Dedifferentiated amniotic fluid mesenchymal stem cell (primary cell): ENCODE measurements around the gene CYTL1.
"Not testable (repeated sequence)": the region's sequence is repeated elsewhere in the genome, so short reads cannot be mapped to it uniquely, and the experiment has no call there.

Experiments
- DNase-seq: peaks from one replicate; pipeline ENCODE4 v3.0.0-alpha.2; 2016; ENCODE audit errors: extremely low spot score

The CYTL1 gene, protein sequence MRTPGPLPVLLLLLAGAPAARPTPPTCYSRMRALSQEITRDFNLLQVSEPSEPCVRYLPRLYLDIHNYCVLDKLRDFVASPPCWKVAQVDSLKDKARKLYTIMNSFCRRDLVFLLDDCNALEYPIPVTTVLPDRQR

DNA sequence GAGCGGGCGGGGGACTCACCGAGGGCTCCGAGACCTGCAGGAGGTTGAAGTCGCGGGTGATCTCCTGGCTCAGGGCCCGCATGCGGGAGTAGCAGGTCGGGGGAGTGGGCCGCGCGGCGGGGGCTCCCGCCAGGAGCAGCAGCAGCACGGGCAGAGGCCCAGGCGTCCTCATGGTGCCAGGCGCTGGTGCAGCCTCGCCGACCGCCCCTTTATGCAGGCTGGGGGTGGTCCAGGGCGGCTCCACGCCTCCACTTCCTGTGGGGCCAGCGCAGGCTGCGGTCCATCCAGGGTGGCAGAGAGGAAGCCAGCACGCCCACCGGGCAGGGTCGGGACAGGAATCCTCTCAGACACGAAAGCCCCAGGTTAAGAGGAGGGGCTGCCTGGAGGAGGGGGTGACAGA, at the start of gene CYTL1:
TSS of gene CYTL1 (minus strand) at position 185 of the 400 bp plus-strand sequence. CDS start at position 172, 13 bp downstream.
- DNase-seq: no peak

DNA sequence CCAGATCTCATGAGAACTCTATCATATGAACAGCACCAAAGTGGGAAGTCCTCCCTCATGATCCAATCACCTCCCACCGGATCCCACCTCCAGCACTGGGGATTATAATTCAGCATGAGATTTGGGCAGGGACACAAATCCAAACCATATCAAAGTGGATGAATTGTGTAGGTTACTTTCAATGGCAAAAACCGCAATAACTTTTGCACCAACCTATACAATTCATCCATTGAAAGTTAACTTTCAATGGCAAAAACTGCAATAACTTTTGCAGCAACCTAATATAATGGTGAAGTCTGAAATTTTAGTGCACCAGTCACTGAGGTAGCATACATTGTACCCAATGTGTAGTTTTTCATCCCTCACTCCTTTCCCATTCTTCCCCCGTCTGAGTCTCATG, 48.6 kb upstream of the CYTL1 start:
- DNase-seq: no peak

DNA sequence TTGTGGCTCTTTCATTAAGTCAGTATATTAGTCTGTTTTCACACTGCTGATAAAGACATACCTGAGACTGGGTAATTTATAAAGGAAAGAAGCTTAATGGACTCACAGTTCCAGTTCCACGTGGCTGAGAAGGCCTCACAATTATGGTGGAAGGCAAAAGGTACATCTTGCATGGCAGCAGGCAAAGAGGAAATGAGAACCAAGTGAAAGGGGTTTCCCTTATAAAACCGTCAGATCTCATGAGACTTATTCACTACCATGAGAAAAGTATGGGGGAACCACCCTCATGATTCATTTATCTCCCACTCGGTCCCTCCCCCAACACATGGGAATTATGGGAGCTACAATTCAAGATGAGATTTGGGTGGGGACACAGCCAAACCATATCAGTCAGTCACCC, 47.7 kb upstream of the CYTL1 start:
- not testable (repeated sequence) for DNase-seq

DNA sequence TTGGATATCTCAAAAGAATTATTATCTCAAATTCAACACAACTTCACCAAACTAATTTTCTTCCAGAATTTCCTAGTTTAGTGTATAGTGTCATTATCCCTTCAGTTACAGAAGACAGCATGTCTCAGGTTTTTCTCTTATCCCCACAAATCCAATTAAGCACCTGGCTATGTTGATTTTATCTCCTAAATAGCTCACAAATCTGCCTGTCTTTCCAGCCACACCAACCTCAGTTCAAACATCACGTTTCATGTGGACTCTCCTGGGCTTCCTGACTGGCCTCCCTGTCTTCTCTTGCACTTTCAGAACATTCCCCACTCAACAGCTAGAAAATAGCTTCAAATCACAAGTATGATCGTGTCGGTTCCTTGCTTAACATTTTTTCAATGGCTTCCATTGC, 46.8 kb upstream of the CYTL1 start:
- DNase-seq: no peak

DNA sequence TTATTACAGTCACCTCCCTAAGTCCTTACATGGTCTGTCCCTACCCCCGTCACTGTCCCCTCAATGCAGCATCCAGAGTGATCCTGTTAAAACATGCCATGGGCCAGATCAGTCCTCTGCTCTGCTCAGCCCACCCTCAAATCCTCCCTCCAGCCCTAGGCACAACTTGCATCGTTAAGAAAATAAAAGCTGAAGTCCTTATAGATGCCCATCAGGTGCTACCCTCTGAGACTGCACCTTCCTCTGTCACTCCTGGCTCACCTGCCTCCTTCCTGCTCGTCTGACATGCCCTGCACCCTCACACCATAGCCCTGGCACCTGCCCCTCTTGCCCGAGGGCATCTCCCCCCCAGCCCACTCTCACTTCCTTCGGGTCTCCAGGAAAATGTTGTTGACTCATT, 36.2 kb upstream of the CYTL1 start:
- DNase-seq: no peak

DNA sequence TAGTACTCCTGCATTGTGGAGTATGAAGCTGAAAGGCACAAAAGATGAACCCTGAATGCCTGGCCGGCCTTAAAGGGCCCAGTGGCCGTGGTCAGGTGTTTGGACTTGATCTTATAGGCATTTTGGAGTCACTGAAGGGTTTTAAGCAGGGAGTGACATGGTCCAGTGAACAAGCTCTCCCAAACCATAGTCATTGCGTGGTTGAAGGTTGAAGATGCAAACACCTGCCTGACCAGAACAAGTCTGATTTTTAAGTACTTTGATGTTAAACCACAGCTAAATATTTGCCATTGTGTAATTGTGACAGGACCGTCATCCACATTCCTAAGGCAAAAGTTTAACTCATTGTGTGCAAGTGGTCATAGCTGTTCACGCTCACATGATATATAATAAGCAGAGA, 35.3 kb upstream of the CYTL1 start:
- no peak for DNase-seq

DNA sequence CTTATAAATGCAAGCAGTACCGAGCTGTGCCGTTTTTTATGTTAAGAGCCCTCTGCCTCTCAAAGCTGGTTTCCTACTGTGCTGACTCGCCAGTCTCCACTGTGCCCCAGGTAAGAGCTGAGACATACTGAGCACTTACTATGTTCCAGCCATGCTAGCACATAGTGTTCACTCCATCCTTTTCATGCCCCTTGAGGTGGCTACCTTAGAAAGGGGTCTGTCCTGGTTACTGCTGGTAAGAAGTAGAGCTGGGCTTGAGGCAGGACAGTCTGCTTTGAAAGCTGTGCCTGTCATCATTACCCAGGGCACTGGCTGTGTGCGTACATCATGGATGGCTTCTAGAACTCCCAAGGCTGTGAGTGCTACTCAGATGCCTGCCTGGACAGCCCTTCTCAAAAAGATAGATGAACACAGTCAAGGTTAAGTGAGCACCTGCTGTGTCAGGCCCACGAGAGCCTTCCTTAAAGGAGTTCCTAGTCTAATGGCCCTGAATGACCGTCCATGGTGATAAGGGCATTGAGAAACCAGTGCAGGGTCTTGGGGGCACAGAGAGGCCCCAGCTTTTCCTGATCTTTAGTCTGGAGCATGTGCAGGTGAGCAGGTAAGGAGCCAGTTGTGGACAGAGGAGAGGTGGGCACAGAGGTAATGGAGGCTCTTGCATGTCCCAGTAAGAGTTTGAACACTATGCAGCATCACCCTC, 33.6 kb upstream of the CYTL1 start:
- DNase-seq: no peak

DNA sequence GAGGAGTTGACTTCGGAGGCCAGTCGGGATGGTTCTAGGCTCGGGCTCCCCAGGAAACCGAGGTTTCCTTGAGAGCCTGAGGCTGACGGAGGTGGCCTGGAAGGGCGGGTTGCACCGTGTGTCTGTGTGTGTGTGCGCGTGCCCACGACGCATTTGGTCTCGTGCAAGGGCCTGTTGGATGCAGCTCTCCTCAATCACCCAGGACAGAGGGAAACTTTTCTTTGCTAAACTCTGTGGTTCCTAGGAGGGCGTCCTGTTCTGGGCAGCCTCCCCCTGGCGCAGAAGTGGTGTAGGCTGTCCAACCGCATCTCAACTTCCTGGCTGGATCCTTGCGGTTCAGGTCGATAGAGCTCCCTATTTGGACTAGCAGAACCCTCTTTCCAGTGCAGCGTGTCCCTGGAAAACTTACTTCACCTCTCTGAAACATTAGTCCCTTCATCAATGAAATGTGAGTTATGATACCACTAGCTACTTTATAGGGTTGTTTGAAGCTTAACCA, 33.0 kb upstream of the CYTL1 start:
- DNase-seq: no peak

DNA sequence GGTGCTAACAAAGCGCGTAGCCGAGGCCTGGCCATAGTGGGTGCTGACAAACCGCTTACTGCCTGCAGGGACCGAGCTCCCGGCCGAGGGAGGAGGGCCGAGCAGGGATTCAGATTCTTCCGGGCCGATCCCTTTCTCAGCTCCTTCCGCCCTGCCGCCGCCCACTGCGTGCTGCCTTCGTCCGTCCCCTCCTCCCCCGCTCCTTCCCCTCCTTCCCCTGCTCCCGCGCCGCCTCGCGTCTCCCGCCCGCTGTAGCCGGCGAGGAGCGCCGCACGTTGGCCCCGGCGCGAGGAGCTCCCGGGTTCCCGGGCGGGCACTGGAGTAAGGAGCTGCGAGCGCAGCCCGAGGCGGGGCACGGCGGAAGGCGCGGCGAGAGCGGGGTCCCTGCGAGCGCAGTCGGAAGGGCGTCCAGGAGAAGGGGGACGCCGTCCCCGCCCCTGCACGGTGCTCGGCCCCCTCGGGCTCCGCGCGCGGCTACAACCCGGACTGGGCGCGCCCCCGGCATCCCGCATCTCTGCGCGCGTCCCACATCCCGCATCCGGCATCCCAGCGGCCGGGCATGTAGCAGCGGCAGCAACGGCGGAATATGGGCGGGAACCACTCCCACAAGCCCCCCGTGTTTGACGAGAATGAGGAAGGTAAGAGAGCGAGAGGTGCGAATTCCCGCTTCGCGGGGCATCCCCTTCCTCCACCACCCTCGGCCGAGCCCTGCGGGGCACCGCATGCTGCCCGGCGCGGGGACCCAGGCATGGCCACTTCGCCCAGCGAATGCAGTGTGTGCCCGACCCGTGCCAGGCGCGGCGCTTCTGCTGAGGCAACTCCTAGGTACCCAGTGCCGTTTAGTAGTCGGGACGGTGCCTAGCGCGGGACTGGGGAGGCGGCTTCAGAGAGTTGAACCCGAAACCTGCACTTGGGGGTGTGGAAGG, 32.3 kb upstream of the CYTL1 start, which contains the start of gene STK32B:
TSS of gene STK32B (plus strand) at position 203 of the 926 bp plus-strand sequence.
- DNase-seq: peak; percentile 77

DNA sequence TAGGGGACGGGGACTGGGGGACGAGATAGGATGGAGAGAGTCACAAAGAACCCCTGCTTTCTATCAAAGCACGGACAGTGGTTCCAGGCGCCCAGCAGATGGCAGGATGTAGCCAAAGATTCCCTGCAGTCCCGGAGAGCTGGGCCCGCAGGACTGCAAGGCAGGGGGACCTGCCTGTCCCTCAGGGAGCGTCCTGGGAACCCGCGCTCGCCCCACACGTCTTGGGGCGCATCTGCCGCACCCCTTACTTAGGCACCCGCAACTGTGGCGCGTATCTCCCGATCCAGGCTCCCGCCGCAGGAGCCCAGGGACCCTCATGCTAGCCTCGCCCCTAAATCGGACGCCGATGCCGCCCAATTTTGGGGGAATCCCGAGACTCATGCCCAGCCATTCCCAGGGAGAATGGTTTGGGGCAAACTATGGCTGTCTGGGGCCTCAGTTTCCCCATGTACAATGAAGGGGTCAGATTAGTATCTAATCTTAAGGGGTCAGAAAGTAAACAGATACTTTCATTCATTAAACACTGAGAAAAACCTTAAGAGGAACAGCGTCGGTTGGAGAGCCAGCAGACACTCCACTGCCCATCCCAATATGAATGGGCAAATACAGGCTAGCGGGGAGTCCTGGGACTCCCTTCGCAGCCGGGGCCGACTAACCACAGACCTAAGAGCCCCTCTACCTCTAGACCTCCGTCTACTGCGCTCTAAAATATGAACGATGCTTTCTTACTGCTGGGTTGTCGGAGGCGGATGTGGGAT, 31.4 kb upstream of the CYTL1 start:
- DNase-seq: peak; percentile 81

DNA sequence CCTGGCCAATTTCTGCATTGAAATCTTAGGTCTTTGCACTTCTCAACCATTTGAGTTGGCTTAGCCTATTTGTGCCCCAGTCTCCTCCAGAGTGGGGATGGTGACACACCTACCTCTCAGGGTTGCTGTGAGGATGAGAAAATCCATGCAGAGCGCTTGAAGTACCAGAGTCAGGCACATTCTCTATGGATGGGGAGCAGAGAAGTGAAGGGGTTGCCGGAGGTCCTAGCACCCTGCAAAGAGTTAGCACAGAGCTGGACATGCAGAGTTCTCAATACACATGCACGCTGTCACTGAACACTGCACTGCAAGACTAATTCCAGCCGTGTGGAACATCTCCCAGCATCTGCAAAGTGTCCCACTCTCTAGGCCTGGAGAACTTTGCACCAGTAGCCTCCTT, 29.5 kb upstream of the CYTL1 start:
- no peak for DNase-seq

DNA sequence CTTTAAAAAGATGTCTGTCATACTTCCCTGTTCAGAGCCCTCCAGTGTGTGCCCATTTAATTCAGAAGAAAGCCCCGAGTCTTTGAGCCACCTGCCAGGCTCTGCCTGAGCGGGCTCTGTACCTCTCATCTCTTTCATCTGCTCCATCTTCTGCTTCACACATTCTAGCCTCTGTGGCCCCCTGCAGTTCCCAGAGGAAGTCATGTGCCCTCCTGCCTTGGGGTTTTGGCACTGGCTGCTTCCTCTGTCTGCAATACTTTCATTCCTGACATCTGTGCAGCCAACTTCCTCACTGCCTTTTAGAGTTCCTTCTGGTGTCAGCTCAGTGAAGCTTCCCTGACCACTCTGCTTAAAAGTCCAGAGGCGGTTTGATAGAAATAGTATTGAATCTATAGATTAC, 25.8 kb upstream of the CYTL1 start:
- no peak for DNase-seq

DNA sequence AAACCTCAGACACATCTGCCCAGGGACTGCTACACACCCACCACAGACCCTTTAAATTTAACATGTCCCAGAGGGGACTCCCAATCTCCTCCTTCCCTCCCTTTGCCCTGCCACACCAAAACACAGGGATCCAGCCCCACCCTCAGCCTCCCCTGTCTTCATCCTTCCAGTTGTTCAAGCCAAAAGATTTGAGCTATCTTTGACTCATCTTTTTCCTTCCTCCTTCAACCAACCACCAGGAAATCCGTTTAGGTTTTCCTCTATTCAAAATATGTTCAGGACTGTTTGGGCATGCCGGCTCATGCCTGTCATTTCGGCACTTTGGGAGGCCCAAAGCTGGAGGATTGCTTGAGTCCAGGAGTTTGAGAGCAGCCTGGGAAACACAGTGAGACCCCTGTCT, 25.1 kb upstream of the CYTL1 start:
- no peak for DNase-seq

DNA sequence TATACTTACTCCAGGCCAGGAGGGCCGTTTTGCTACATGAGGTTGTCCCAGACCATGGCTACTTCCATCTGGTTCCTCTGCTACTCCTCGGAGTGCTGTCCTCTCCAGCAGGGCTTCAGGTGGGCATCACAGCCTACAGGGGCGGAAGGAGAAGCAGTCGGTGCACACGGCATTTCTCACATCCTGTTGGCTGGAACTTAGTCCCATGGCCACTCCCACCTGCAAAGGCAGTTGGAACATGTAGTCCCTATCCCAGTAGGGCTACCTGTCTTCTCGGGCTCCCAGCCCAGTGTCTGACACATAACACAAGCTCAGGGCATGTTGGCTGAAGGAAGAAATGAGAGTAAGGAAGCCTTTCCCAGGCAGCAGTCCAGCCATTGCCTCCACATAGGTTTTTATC, 24.3 kb upstream of the CYTL1 start:
- DNase-seq: no peak

DNA sequence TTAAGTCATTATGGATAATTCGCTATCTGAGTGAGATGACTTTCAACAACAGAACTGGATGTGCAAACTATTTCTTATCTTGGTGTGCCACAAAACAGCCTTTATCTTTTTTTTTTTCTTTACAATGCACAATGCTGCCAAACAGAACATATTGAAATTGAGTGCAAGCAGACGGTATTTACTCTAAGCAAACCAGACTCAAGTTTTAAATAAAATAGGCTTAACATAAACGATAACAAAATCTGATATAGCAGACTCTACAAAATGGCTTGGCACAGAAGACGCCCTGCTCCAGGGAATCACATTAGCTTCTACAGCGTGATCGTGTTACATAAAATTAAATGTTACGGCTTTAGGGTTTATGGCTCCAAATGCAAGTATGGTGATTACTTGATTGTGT, 22.4 kb upstream of the CYTL1 start:
- DNase-seq: no peak

DNA sequence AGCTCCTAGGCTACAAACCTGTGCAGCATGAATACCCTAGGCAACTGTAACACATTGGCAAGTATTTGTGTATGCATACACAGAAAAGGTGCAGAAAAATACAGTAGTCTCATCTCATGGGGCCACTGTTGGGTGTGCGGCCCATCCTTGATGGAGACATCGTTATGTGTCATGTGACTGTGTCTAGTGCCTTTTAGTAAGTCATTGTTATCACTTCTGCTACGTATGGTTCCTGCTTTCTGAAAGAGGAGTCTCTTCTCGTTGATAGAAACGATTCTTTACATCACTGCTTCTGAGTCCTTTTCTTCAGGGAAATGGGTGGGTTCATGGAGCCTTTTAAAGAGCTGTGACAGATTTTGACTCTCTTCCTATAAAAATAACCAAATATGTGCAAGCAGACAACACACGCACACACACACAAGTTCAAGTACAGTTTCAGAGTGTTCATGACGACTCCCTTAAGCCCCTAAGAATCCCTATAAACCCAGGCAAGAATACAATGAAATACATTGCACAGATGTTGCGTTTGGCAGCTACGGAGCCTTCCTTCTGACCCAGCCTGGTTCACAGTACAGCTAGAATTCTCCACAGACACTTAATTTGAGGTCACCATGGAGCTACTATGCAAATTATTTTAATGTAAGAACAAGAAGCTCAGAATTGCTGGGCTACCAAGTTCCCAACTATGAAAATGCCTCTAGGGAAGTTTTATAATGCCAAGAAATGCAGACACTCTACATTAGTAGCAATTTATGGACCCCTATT, 21.8 kb upstream of the CYTL1 start:
- DNase-seq: no peak

DNA sequence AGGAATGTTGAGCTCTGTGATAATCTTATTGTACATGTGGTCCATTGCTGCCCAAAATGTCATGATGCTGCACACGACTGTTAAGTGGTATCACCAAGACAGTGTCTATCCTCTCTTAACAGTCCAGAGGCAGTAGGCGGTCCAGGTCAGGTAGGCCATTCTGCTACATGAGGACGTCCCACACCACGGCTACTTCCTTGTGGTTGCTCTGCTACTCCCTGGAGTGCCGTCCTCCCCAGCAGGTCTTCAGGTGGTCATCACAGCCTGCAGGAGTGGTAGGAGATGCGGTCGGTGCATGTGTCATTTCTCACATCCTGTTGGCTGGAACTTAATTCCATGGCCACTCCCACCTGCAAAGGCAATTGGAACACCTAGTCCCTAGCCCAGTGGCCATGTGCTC, 20.5 kb upstream of the CYTL1 start:
- DNase-seq: no peak

DNA sequence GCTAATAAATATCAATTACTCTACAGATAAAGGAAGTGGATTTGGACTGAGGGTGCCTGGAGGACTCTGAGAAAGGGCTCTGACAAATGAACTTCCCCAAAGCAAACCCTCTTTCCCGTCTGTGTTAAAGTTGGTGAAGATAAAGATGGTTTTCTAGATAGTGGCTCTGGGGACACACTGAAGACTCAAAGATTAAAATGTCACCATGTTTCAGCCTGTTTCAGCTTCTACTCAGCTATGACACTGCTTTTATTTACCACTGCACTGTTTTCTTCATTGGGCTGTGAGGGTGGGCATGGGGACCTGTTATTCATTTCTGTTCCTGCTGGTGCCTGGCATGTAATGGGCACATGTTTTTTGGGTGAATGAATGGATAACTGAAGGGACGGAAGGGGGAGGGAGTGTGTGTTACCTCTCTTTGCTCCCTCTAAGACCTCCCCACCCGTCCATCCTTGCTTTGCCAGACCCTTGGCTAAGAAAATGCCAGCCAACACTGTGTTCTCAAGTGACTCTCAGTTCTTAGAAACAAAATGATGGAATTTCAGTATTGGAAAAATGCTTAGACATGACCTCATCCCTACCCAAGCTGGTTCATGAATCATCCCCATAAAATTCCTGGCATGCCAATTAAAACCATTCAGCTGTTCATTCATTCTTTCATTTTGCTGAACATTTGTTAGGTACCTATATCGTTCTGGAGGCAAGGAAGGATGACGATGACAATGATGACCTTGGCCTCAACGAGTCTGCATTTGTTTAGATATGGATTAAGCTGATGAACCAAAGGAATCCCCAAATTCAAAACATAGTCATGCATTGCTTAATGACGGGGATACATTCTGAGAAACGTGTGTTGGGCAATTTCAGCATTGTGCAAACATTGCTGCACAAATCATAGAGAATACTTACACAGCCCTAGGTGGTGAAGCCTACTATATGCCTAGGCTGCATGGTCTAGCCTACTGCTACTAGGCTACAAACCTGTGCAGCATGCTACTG, 18.6 kb upstream of the CYTL1 start:
- DNase-seq: peak; percentile 96

DNA sequence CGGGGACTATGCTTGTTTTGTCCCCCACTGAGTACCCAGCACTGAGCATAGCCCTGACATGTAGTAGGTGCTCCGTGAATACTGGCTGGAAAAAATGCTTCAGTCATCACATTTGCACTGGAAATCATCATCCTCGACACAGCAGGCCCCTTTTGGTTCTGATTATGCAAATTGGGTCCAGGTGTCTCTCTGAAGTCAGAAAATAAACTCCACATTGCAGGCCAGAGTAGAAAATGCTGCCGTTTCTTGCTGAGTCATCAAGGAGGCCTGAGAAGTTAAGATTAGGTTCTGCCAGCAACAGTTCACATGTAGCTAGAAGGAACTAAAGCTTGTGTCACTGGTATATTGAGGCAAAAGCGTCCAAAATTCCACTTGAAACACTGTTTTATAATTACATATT, 17.0 kb upstream of the CYTL1 start:
- DNase-seq: no peak

DNA sequence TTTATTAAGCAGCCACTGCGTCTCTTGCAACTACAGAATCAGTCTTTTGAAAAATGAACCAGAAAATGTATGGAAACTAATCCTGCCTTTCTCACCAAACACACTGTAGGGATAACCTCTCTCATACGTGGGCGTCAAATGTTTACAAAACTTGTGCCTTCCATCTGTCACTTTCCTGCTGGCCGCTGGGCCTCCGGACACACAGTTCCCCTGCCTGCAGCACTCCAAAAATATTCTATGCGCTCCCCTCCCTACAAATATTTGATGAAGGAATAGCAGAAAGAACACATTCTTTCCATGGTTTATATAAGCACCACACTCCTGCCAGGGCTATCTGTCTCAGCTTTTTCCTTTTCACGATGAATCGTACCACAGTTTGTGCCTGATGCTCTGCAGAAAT, 14.9 kb upstream of the CYTL1 start:
- DNase-seq: no peak
